ENCODE data around the gene TMEM132E.
A peak's percentile ranks its signal among the peaks of the same experiment; 100 is the strongest.

TMEM132E gene

DNA sequence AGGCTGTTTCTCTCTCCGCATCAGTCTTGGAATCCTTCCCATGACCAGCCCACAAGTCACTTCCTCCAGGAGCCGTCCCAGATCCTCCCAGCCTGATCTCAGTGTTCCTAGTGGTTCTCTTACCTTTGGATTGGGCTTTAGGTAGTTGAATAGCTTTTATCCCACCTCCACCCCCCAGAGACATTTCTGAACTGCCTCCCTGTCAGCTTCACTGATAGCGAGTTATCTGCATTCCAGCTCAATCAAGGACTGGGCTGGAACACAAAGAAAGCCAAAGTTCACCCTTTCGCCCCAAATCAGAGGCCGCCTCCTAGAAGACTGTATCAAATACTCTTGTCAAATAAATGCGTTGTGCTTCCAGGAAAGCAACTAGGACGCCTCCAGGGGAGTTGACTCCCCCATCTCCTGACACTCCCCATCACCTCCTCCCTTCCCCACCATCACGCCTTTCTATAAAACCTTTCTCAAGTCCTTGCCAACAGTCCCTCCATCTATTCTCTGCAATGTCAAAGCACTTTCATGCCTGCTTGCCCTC, 72.7 kb downstream of the TMEM132E start:
- H3K4me3 ChIP-seq (ENCODE audit: control insufficient read depth in 1 of 7, extremely low read depth in 1 of 7, insufficient read depth in 4 of 7, low read depth in 2 of 7, low read length in 6 of 7) = no peak overlapping the region
- CTCF ChIA-PET = no interaction called here
- WGBS (ENCODE audit: insufficient coverage) = 82% methylated on average over 5 of the region's 8 CpGs

GRCh38 chr17:34653511-34653910, 74.1 kb downstream of the TMEM132E start:
- ChIA-PET POLR2A (no interaction called here), CTCF (no interaction called here)
- Histone ChIP-seq H3K36me3 (ENCODE audit: control insufficient read depth in 4 of 4, insufficient read depth in 4 of 4, low read length in 3 of 4) (no peaks in the 10 kb centered on the region), H3K27me3 (replicated peaks in 2 of 5; ENCODE audit: control insufficient read depth in 4 of 5, insufficient read depth in 5 of 5, low read length in 4 of 5) (peaks cover 0 to 22% (median 9%) of the 10 kb centered on the region in 5 experiments), H3K27ac (ENCODE audit: insufficient read depth in 1 of 2, low read depth in 1 of 2, low read length in 2 of 2, poor library complexity in 1 of 2, severe bottlenecking in 2 of 2) (no peak overlapping the region), H3K9me3 (ENCODE audit: control extremely low read depth in 1 of 5, control insufficient read depth in 4 of 5, insufficient read depth in 2 of 5, low read depth in 1 of 5, low read length in 4 of 5) (no peaks in the 10 kb centered on the region), H3K4me1 (ENCODE audit: control extremely low read depth in 1 of 4, control insufficient read depth in 4 of 4, insufficient read depth in 4 of 4, low read length in 3 of 4) (peaks cover 0 to 2% (median 0%) of the 10 kb centered on the region in 4 experiments), H3K4me3 (ENCODE audit: control insufficient read depth in 1 of 7, extremely low read depth in 1 of 7, insufficient read depth in 4 of 7, low read depth in 2 of 7, low read length in 6 of 7) (no peak overlapping the region)
- no peak for DNase-seq
- 73% methylated on average over 8 of the region's 11 CpGs for WGBS (ENCODE audit: insufficient coverage)

More for the DNA sequence above, 72.7 kb downstream of the TMEM132E start:
- DNase-seq = no peak
- no peak overlapping the region for H3K27ac ChIP-seq (ENCODE audit: insufficient read depth in 1 of 2, low read depth in 1 of 2, low read length in 2 of 2, poor library complexity in 1 of 2, severe bottlenecking in 2 of 2)
- no peaks in the 10 kb centered on the region for H3K36me3 ChIP-seq (ENCODE audit: control insufficient read depth in 4 of 4, insufficient read depth in 4 of 4, low read length in 3 of 4)
- H3K9me3 ChIP-seq (ENCODE audit: control extremely low read depth in 1 of 5, control insufficient read depth in 4 of 5, insufficient read depth in 2 of 5, low read depth in 1 of 5, low read length in 4 of 5) = peaks cover 0 to 5% (median 0%) of the 10 kb centered on the region in 5 experiments
- POLR2A ChIA-PET = no interaction called here
- H3K4me1 ChIP-seq (ENCODE audit: control extremely low read depth in 1 of 4, control insufficient read depth in 4 of 4, insufficient read depth in 4 of 4, low read length in 3 of 4) = peaks cover 0 to 4% (median 0%) of the 10 kb centered on the region in 4 experiments
- H3K27me3 ChIP-seq (replicated peaks in 2 of 5; ENCODE audit: control insufficient read depth in 4 of 5, insufficient read depth in 5 of 5, low read length in 4 of 5) = peaks cover 0 to 22% (median 6%) of the 10 kb centered on the region in 5 experiments

GRCh38 chr17:34654276-34654880, 75.0 kb downstream of the TMEM132E start:
- peak; percentile 23 to 76 (median 70) for DNase-seq
- ChIA-PET POLR2A (no interaction called here), CTCF (no interaction called here)
- Histone ChIP-seq H3K4me1 (ENCODE audit: control extremely low read depth in 1 of 4, control insufficient read depth in 4 of 4, insufficient read depth in 4 of 4, low read length in 3 of 4) (peaks cover 0 to 2% (median 0%) of the 10 kb centered on the region in 4 experiments), H3K27ac (ENCODE audit: insufficient read depth in 1 of 2, low read depth in 1 of 2, low read length in 2 of 2, poor library complexity in 1 of 2, severe bottlenecking in 2 of 2) (no peak overlapping the region), H3K27me3 (replicated peaks in 2 of 5; ENCODE audit: control insufficient read depth in 4 of 5, insufficient read depth in 5 of 5, low read length in 4 of 5) (peaks cover 0 to 22% (median 7%) of the 10 kb centered on the region in 5 experiments), H3K36me3 (ENCODE audit: control insufficient read depth in 4 of 4, insufficient read depth in 4 of 4, low read length in 3 of 4) (no peaks in the 10 kb centered on the region), H3K4me3 (ENCODE audit: control insufficient read depth in 1 of 7, extremely low read depth in 1 of 7, insufficient read depth in 4 of 7, low read depth in 2 of 7, low read length in 6 of 7) (no peak overlapping the region), H3K9me3 (ENCODE audit: control extremely low read depth in 1 of 5, control insufficient read depth in 4 of 5, insufficient read depth in 2 of 5, low read depth in 1 of 5, low read length in 4 of 5) (no peaks in the 10 kb centered on the region)
- 44% methylated on average over 4 of the region's 4 CpGs for WGBS (ENCODE audit: insufficient coverage)

- ChIA-PET POLR2A (no interaction called here), CTCF (no interaction called here)
- H3K9me3 ChIP-seq (ENCODE audit: control extremely low read depth in 1 of 5, control insufficient read depth in 4 of 5, insufficient read depth in 2 of 5, low read depth in 1 of 5, low read length in 4 of 5) = no peaks in the 10 kb centered on the region
- H3K36me3 ChIP-seq (ENCODE audit: control insufficient read depth in 4 of 4, insufficient read depth in 4 of 4, low read length in 3 of 4) = no peaks in the 10 kb centered on the region
- peaks cover 0 to 2% (median 0%) of the 10 kb centered on the region in 4 experiments for H3K4me1 ChIP-seq (ENCODE audit: control extremely low read depth in 1 of 4, control insufficient read depth in 4 of 4, insufficient read depth in 4 of 4, low read length in 3 of 4)
- no peak overlapping the region for H3K4me3 ChIP-seq (ENCODE audit: control insufficient read depth in 1 of 7, extremely low read depth in 1 of 7, insufficient read depth in 4 of 7, low read depth in 2 of 7, low read length in 6 of 7)
- WGBS (ENCODE audit: insufficient coverage) = 86% methylated on average over 3 of the region's 3 CpGs
- no peak for DNase-seq
- H3K27me3 ChIP-seq (replicated peaks in 2 of 5; ENCODE audit: control insufficient read depth in 4 of 5, insufficient read depth in 5 of 5, low read length in 4 of 5) = peaks cover 0 to 19% (median 10%) of the 10 kb centered on the region in 5 experiments
- no peak overlapping the region for H3K27ac ChIP-seq (ENCODE audit: insufficient read depth in 1 of 2, low read depth in 1 of 2, low read length in 2 of 2, poor library complexity in 1 of 2, severe bottlenecking in 2 of 2)
These were observed 75.5 kb downstream of the TMEM132E start for GRCh38 chr17:34654881-34655276.

DNA sequence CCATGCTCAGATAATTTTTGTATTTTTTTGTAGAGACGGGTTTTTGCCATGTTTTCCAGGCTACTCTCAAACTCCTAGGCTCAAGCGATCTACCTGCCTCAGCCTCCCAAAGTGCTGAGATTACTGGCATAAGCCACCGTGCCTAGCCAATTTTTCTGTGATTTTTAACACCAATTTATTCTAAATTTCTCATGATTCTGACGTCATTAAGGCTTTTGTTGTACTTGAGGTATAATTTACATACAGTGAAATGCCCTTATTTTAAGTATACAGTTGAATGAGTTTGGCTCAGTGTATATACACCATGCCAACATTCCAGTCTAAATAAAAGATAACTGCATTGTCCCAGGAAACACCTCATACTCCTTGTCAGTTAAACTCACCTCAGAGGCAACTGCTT, 77.4 kb downstream of the TMEM132E start:
- Histone ChIP-seq H3K27me3 (replicated peaks in 2 of 5; ENCODE audit: control insufficient read depth in 4 of 5, insufficient read depth in 5 of 5, low read length in 4 of 5) (peaks cover 2 to 12% (median 2%) of the 10 kb centered on the region in 5 experiments), H3K4me1 (ENCODE audit: control extremely low read depth in 1 of 4, control insufficient read depth in 4 of 4, insufficient read depth in 4 of 4, low read length in 3 of 4) (peaks cover 0 to 2% (median 0%) of the 10 kb centered on the region in 4 experiments), H3K27ac (ENCODE audit: insufficient read depth in 1 of 2, low read depth in 1 of 2, low read length in 2 of 2, poor library complexity in 1 of 2, severe bottlenecking in 2 of 2) (no peak overlapping the region), H3K36me3 (ENCODE audit: control insufficient read depth in 4 of 4, insufficient read depth in 4 of 4, low read length in 3 of 4) (no peaks in the 10 kb centered on the region), H3K9me3 (ENCODE audit: control extremely low read depth in 1 of 5, control insufficient read depth in 4 of 5, insufficient read depth in 2 of 5, low read depth in 1 of 5, low read length in 4 of 5) (no peaks in the 10 kb centered on the region), H3K4me3 (ENCODE audit: control insufficient read depth in 1 of 7, extremely low read depth in 1 of 7, insufficient read depth in 4 of 7, low read depth in 2 of 7, low read length in 6 of 7) (no peak overlapping the region)
- POLR2A ChIA-PET = no interaction called here
- no peak for DNase-seq
- CTCF ChIA-PET = interaction anchor here (1.4 kb wide), 1 partner anchor 137 kb away, joined by 3 read pairs; no protein-coding TSS in a partner anchor
- WGBS (ENCODE audit: insufficient coverage) = no CpG with 5 or more reads among the region's 4 CpGs

GRCh38 chr17:34658811-34659560, 79.6 kb downstream of the TMEM132E start:
- no peak for DNase-seq
- 94% methylated on average over 9 of the region's 10 CpGs for WGBS (ENCODE audit: insufficient coverage)
- Histone ChIP-seq H3K36me3 (ENCODE audit: control insufficient read depth in 4 of 4, insufficient read depth in 4 of 4, low read length in 3 of 4) (no peaks in the 10 kb centered on the region), H3K9me3 (ENCODE audit: control extremely low read depth in 1 of 5, control insufficient read depth in 4 of 5, insufficient read depth in 2 of 5, low read depth in 1 of 5, low read length in 4 of 5) (no peaks in the 10 kb centered on the region), H3K4me3 (ENCODE audit: control insufficient read depth in 1 of 7, extremely low read depth in 1 of 7, insufficient read depth in 4 of 7, low read depth in 2 of 7, low read length in 6 of 7) (no peak overlapping the region), H3K27me3 (replicated peaks in 2 of 5; ENCODE audit: control insufficient read depth in 4 of 5, insufficient read depth in 5 of 5, low read length in 4 of 5) (peaks cover 0 to 10% (median 0%) of the 10 kb centered on the region in 5 experiments), H3K4me1 (ENCODE audit: control extremely low read depth in 1 of 4, control insufficient read depth in 4 of 4, insufficient read depth in 4 of 4, low read length in 3 of 4) (peaks cover 0 to 2% (median 0%) of the 10 kb centered on the region in 4 experiments), H3K27ac (ENCODE audit: insufficient read depth in 1 of 2, low read depth in 1 of 2, low read length in 2 of 2, poor library complexity in 1 of 2, severe bottlenecking in 2 of 2) (no peak overlapping the region)
- ChIA-PET POLR2A (no interaction called here), CTCF (interaction anchor here (1.0 to 1.6 kb wide), 2 partner anchors 12 to 20 kb away, joined by 3 to 8 read pairs; no protein-coding TSS in a partner anchor)

- CTCF ChIA-PET = interaction anchor here (1.4 kb wide), 1 partner anchor 26 kb away, joined by 5 read pairs; no protein-coding TSS in a partner anchor
- no peaks in the 10 kb centered on the region for H3K9me3 ChIP-seq (ENCODE audit: control extremely low read depth in 1 of 5, control insufficient read depth in 4 of 5, insufficient read depth in 2 of 5, low read depth in 1 of 5, low read length in 4 of 5)
- POLR2A ChIA-PET = no interaction called here
- H3K27me3 ChIP-seq (replicated peaks in 2 of 5; ENCODE audit: control insufficient read depth in 4 of 5, insufficient read depth in 5 of 5, low read length in 4 of 5) = peaks cover 0 to 14% (median 2%) of the 10 kb centered on the region in 5 experiments
- DNase-seq = no peak
- H3K4me1 ChIP-seq (ENCODE audit: control extremely low read depth in 1 of 4, control insufficient read depth in 4 of 4, insufficient read depth in 4 of 4, low read length in 3 of 4) = peaks cover 0 to 15% (median 6%) of the 10 kb centered on the region in 4 experiments
- H3K27ac ChIP-seq (ENCODE audit: insufficient read depth in 1 of 2, low read depth in 1 of 2, low read length in 2 of 2, poor library complexity in 1 of 2, severe bottlenecking in 2 of 2) = no peak overlapping the region
- WGBS (ENCODE audit: insufficient coverage) = 81% methylated on average over 3 of the region's 3 CpGs
- H3K36me3 ChIP-seq (ENCODE audit: control insufficient read depth in 4 of 4, insufficient read depth in 4 of 4, low read length in 3 of 4) = no peaks in the 10 kb centered on the region
- H3K4me3 ChIP-seq (ENCODE audit: control insufficient read depth in 1 of 7, extremely low read depth in 1 of 7, insufficient read depth in 4 of 7, low read depth in 2 of 7, low read length in 6 of 7) = no peak overlapping the region
These were observed 84.3 kb downstream of the TMEM132E start for GRCh38 chr17:34663714-34664113.

Measured in common myeloid progenitor, CD34-positive (primary cell).